Testis (tissue), 2 donors: ENCODE data around the gene PLXDC1.

Experiments used
- POLR2A ChIP-seq: fragments of 450-650 bp; IDR thresholded peaks from one replicate; pipeline ENCODE4 v1.6.1; 2017; ENCODE audit warnings: antibody characterized with exemption, mild to moderate bottlenecking, moderate library complexity
- TF ChIP-seq, protein P1 (sequence below), 3 experiments: fragments of 450-650 bp in 2 of 3; fragments of 200-600 bp in 1 of 3; sonication (generic) in 1 of 3; IDR thresholded peaks; one replicate each; pipeline ENCODE4 v1.5.1; 2016 to 2019; ENCODE audit warnings: antibody characterized with exemption in 3 of 3, mild to moderate bottlenecking in 2 of 3, moderate library complexity in 1 of 3

DNA sequence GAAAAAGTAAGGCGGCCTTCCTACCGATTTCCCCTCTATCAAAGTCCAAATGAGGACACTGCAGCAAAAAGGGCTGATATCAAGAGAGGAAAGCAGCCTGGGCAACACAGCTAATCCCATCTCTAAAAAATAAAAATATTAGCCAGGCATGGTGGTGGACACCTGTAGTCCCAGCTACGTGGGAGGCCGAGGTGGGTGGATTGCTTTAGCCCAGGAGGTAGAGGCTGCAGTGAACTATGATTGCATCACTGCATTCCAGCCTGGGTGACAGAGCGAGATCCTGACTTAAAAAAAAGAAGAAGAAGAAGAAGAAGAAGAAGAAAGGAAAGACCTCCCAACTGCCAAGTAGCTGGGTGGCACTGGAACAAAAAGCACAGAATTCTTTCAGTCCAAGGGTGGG lies 31.6 kb upstream of the PLXDC1 start:
- no peak for TF ChIP-seq POLR2A
- TF ChIP-seq, protein P1, sequence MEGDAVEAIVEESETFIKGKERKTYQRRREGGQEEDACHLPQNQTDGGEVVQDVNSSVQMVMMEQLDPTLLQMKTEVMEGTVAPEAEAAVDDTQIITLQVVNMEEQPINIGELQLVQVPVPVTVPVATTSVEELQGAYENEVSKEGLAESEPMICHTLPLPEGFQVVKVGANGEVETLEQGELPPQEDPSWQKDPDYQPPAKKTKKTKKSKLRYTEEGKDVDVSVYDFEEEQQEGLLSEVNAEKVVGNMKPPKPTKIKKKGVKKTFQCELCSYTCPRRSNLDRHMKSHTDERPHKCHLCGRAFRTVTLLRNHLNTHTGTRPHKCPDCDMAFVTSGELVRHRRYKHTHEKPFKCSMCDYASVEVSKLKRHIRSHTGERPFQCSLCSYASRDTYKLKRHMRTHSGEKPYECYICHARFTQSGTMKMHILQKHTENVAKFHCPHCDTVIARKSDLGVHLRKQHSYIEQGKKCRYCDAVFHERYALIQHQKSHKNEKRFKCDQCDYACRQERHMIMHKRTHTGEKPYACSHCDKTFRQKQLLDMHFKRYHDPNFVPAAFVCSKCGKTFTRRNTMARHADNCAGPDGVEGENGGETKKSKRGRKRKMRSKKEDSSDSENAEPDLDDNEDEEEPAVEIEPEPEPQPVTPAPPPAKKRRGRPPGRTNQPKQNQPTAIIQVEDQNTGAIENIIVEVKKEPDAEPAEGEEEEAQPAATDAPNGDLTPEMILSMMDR (IDR thresholded peaks at IDR 0.05), result no peak
